ENCODE data around the gene PDCD2L. TPM values are rescaled to one million over a fixed set of nuclear protein-coding genes. Genes with fewer than 3 reads are reported as not detected.
"Not testable (repeated sequence)": the region's sequence is repeated elsewhere in the genome, so short reads cannot be mapped to it uniquely, and the experiment has no call there.

The PDCD2L gene
- total RNA-seq, 1 donor, result 4.6 TPM

DNA sequence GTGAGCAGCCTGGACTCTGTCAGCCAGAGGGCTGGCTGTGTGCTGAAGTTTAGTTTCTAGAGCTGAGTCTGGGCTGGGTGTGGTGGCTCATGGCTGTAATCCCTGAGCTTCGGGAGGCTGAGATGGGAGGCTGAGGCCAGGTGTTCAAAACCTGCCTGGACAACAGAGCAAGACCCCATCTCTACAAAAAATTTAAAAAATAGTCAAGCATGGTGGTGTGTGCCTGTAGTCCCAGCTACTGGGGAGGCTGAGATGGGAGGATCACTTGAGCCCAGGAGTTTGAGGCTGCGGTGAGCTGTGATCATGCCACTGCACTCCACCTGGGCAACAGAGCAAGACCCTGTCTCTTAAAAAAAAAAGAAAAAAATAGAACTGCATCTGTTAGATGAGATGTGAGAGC is 15.5 kb upstream of the PDCD2L start:
- not testable (repeated sequence) for H3K4me3 ChIP-seq (ENCODE audit: low read length); H3K27me3 ChIP-seq (ENCODE audit: insufficient read depth, low read length); H3K4me1 ChIP-seq (ENCODE audit: insufficient read depth, low read length); H3K9me3 ChIP-seq (ENCODE audit: low read depth, low read length)

GRCh38 chr19:34391813-34392212 is 12.4 kb upstream of the PDCD2L start:
- H3K4me3 ChIP-seq (ENCODE audit: low read length), result no peak overlapping the region
- no peaks in the 10 kb centered on the region for H3K4me1 ChIP-seq (ENCODE audit: insufficient read depth, low read length)
- H3K9me3 ChIP-seq (ENCODE audit: low read depth, low read length), result no peaks in the 10 kb centered on the region
- no peaks in the 10 kb centered on the region for H3K27me3 ChIP-seq (ENCODE audit: insufficient read depth, low read length)

DNA sequence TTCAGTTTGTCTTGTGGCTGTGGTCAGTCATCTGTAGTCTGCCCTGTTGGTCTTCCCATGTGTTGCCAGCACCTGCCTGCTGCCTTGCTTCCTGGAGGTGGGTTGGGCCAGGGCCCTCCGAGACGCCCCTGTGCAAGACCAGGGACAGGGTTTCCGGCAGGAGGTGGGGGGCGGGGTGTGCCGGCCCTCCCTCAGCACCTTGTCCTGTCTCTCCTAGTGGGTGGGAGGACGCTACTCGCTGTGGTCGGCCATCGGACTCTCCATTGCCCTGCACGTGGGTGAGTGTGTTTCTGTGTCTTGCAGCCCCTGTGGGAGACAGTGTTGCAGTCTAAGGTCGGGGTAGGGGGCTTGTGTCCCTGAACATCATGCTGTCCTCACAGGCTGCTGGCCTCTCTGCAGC is 11.2 kb upstream of the PDCD2L start:
- H3K4me3 ChIP-seq (ENCODE audit: low read length), result no peak overlapping the region
- H3K4me1 ChIP-seq (ENCODE audit: insufficient read depth, low read length), result no peaks in the 10 kb centered on the region
- no peaks in the 10 kb centered on the region for H3K9me3 ChIP-seq (ENCODE audit: low read depth, low read length)

DNA sequence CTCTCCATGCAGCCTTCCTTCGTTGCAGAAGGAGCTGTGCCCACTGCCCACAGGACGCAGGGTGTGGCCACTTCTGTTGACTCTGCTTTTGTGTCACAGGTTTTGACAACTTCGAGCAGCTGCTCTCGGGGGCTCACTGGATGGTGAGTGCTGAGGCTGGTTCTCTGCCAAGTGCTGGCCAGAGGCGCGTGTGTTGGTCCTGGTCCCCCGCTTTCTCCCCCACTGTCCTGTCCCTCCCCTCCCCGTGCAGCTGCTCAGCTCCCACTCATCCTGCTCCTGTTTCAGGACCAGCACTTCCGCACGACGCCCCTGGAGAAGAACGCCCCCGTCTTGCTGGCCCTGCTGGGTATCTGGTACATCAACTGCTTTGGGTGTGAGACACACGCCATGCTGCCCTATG is 10.6 kb upstream of the PDCD2L start:
- Histone ChIP-seq H3K9me3 (ENCODE audit: low read depth, low read length) (no peaks in the 10 kb centered on the region), H3K27me3 (ENCODE audit: insufficient read depth, low read length) (no peaks in the 10 kb centered on the region), H3K4me3 (ENCODE audit: low read length) (no peak overlapping the region), H3K4me1 (ENCODE audit: insufficient read depth, low read length) (no peaks in the 10 kb centered on the region)

More for the DNA sequence above, 11.2 kb upstream of the PDCD2L start:
- H3K27me3 ChIP-seq (ENCODE audit: insufficient read depth, low read length), result no peaks in the 10 kb centered on the region

DNA sequence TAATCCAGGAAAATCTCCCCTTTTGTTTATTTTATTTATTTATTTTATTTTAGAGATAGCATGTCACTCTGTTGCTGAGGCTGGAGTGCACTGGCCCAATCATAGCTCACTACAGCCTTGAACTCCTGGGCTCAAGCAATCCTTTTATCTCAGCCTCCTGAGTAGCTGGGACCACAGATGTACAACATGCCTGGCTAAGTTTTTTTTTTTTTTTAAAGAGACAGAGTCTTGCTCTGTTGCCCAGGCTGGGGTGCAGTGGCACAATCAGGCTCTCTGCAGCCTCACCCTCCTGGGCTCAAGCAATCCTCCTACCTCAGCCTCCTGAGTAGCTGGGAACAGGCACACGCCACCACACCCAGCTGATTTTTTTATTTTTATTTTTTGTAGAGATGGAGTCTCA is 6.3 kb upstream of the PDCD2L start:
- H3K4me3 ChIP-seq (ENCODE audit: low read length), result no peak overlapping the region
- H3K4me1 ChIP-seq (ENCODE audit: insufficient read depth, low read length), result no peaks in the 10 kb centered on the region
- no peaks in the 10 kb centered on the region for H3K9me3 ChIP-seq (ENCODE audit: low read depth, low read length)
- H3K27me3 ChIP-seq (ENCODE audit: insufficient read depth, low read length), result no peaks in the 10 kb centered on the region

DNA sequence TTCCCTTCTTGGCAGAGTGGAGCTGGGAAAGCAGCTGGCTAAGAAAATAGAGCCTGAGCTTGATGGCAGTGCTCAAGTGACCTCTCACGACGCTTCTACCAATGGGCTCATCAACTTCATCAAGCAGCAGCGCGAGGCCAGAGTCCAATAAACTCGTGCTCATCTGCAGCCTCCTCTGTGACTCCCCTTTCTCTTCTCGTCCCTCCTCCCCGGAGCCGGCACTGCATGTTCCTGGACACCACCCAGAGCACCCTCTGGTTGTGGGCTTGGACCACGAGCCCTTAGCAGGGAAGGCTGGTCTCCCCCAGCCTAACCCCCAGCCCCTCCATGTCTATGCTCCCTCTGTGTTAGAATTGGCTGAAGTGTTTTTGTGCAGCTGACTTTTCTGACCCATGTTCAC is 4.3 kb upstream of the PDCD2L start:
- Histone ChIP-seq H3K4me3 (ENCODE audit: low read length) (no peak overlapping the region), H3K4me1 (ENCODE audit: insufficient read depth, low read length) (peaks cover 8% of the 10 kb centered on the region), H3K9me3 (ENCODE audit: low read depth, low read length) (no peaks in the 10 kb centered on the region), H3K27me3 (ENCODE audit: insufficient read depth, low read length) (no peaks in the 10 kb centered on the region)

DNA sequence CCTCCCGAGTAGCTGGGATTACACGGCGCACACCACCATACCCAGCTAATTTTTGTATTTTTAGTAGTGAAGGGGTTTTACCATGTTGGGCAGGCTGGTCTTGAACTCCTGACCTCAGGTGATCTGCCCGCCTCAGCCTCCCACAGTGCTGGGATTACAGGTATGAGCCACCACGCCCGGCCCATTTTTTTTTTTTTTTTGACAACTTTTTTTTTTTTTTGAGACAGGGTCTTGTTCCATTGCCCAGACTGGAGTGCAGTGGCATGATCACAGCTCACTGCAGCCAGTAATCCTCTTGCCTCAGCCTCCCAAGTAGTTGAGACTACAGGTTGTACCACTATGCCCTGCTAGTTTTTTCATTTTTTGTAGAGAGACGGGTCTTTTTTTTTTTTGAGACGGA is 3.4 kb upstream of the PDCD2L start:
- not testable (repeated sequence) for H3K4me3 ChIP-seq (ENCODE audit: low read length); H3K9me3 ChIP-seq (ENCODE audit: low read depth, low read length); H3K27me3 ChIP-seq (ENCODE audit: insufficient read depth, low read length); H3K4me1 ChIP-seq (ENCODE audit: insufficient read depth, low read length)

DNA sequence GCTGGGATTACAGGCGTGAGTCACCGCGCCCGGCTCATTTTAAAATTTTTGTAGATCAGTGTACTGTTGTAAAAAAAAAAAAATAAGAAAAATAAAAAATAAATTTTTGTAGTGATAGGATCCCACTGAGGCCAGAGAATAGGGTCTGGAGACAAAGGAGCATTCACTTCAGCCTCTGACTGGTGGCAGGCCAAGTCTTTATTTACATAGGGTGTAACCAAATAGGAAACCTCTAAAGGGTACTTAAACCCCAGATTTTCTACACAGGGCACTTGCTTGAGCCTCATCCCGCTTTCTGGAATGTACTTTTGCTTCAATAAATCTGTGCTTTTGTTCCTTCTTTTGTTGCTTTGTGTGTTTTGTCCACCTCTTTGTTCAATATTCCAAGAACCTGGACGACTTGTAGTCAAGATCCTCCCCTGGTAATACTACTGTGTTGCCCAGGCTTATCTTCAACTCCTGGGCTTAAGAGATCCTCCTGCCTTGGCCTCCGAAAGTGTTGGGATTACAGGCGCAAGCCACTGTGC is 2.1 kb upstream of the PDCD2L start:
- Histone ChIP-seq H3K27me3 (ENCODE audit: insufficient read depth, low read length) (no peaks in the 10 kb centered on the region), H3K4me1 (ENCODE audit: insufficient read depth, low read length) (peaks cover 10% of the 10 kb centered on the region), H3K9me3 (ENCODE audit: low read depth, low read length) (no peaks in the 10 kb centered on the region), H3K4me3 (ENCODE audit: low read length) (no peak overlapping the region)

DNA sequence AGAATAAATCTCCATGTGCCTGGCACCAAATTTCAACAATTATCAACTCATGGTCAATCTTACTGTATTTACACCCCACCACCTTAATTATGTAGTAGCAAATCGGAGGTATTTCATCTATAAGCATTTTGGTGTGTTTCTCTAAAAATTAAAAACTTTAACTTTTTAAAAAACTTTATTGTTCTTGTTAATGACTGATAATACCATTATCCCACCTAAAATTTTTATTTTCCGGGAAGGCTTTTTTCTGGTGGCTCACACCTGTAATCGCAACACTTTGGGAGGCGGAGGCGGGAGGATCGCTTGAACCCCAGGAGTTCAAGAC is 453 bp upstream of the PDCD2L start:
- H3K9me3 ChIP-seq (ENCODE audit: low read depth, low read length), result no peaks in the 10 kb centered on the region

DNA sequence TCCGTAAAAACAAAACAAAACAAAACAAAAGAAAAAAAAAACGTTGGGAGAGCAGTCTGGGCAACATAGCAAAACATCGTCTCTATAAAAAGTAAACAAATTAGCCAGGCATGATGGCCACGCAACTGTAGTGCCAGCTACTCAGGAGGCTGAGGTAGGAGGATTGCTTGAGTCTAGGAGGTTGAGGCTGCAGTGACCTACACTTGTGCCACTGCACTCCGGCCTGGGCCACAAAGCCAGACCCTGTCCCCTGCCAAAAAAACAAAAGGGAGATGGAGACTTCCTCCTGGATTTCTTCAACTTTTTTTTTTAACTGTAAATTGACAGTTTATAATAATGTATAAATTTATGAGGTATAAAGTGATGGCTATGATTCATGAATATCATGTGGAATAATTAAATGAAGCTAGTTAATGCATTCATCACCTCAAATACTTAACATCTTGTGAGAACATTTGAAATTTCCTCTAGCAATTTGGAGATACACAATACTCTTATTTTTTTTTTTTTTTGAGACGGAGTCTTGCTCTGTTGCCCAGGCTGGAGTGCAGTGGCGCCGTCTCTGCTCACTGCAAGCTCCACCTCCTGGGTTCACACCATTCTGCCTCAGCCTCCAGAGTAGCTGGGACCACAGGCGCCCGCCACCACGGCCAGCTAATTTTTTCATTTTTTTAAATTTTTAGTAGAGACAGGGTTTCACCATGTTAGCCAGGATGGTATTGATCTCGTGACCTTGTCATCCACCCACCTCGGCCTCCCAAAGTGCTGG is 1.9 kb downstream of the PDCD2L start:
- Histone ChIP-seq H3K27me3 (ENCODE audit: insufficient read depth, low read length) (no peaks in the 10 kb centered on the region), H3K4me1 (ENCODE audit: insufficient read depth, low read length) (peaks cover 10% of the 10 kb centered on the region), H3K9me3 (ENCODE audit: low read depth, low read length) (no peaks in the 10 kb centered on the region), H3K4me3 (ENCODE audit: low read length) (no peak overlapping the region)

More for the DNA sequence above, 453 bp upstream of the PDCD2L start:
- peaks cover 10% of the 10 kb centered on the region for H3K4me1 ChIP-seq (ENCODE audit: insufficient read depth, low read length)
- peak overlapping the region; percentile 75 for H3K4me3 ChIP-seq (ENCODE audit: low read length)
- no peaks in the 10 kb centered on the region for H3K27me3 ChIP-seq (ENCODE audit: insufficient read depth, low read length)

GRCh38 chr19:34408411-34408810 is 4.2 kb downstream of the PDCD2L start:
- peaks cover 10% of the 10 kb centered on the region for H3K4me1 ChIP-seq (ENCODE audit: insufficient read depth, low read length)
- H3K4me3 ChIP-seq (ENCODE audit: low read length), result no peak overlapping the region
- H3K27me3 ChIP-seq (ENCODE audit: insufficient read depth, low read length), result no peaks in the 10 kb centered on the region
- no peaks in the 10 kb centered on the region for H3K9me3 ChIP-seq (ENCODE audit: low read depth, low read length)

DNA sequence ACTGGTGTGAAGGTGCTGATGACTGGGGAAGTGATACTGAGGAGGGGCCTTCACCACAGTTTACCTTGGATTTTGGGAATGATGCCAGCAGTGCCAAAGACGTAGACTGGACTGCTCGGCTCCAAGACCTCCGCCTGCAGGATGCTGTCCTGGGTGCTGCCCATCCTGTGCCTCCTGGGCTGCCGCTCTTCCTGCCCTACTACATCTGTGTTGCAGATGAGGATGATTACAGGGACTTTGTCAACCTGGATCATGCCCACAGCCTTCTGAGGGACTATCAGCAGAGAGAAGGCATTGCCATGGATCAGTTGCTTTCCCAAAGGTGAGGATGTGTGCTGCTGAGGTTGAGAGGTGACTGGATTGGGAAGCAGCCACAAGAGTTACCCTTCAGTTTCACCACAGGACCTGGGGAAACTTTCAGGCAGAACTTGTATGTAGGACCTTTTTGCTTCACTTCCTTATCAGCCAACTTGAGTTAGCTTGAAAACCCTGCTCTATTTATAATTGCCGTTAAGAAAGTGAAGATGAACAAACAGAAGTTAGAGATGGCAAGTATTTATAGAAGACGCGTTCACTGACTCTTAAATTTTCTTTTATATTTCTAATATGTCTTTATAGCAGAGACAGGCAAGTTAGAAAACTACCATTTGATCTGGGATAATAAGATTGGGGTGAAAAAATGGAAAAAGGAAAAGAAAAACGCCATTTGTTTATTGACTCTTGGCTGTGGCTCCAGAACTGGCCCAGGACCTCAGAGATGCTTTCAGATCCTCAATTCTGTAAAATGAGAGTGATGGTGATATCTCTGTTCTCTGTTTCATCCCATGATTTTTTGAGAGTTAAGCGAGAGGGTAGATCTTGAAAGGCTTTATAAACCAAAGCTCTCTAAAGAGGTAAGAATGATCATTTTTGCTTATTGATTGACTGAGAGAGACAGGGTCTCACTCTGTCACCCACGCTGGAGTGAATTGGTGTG is 5.3 kb downstream of the PDCD2L start:
- Histone ChIP-seq H3K27me3 (ENCODE audit: insufficient read depth, low read length) (no peaks in the 10 kb centered on the region), H3K9me3 (ENCODE audit: low read depth, low read length) (no peaks in the 10 kb centered on the region), H3K4me3 (ENCODE audit: low read length) (no peak overlapping the region), H3K4me1 (ENCODE audit: insufficient read depth, low read length) (peaks cover 6% of the 10 kb centered on the region)

DNA sequence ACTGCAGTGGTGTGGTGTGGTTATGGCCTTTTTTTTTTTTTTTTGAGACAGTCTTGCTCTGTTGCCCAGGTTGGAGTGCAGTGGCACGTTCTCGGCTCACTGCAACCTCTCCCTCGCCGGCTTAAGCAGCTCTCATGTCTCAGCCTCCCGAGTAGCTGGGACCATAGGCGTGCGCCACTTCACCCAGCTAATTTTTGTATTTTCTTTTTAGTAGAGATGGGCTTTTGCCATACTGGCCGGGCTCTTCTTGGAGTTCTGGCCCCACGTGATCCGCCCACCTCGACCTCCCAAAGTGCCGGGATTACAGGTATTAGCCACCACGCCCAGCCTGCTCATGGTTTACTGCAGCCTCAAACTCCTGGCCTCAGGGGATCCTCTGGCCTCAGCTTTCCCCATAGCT is 7.0 kb downstream of the PDCD2L start:
- no peaks in the 10 kb centered on the region for H3K4me1 ChIP-seq (ENCODE audit: insufficient read depth, low read length)
- no peak overlapping the region for H3K4me3 ChIP-seq (ENCODE audit: low read length)
- no peaks in the 10 kb centered on the region for H3K9me3 ChIP-seq (ENCODE audit: low read depth, low read length)
- H3K27me3 ChIP-seq (ENCODE audit: insufficient read depth, low read length), result no peaks in the 10 kb centered on the region

DNA sequence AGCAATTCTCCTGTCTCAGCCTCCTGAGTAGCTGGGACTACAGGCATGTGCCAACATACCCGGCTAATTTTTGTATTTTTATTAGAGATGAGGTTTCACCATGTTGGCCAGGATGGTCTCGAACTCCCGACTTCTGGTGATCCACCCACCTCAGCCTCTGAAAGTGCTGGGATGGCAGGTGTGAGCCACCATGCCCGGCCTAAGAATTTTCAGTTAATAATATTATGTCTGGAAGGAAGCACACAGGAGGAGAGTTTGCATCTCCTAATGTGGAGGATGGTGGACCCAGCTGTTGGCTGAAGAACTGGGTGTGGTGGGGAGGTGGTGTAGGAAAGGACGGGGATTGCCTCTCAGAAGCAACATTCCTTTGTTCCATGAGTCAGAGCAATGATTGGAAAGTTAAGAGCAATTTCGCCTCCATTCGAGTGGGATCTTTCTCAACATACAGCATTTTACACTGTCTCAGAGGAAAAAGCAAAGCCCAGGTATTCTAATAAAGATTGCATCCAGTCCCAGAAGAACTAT is 11.9 kb downstream of the PDCD2L start:
- no peaks in the 10 kb centered on the region for H3K4me1 ChIP-seq (ENCODE audit: insufficient read depth, low read length)
- no peaks in the 10 kb centered on the region for H3K27me3 ChIP-seq (ENCODE audit: insufficient read depth, low read length)
- no peak overlapping the region for H3K4me3 ChIP-seq (ENCODE audit: low read length)
- no peaks in the 10 kb centered on the region for H3K9me3 ChIP-seq (ENCODE audit: low read depth, low read length)

DNA sequence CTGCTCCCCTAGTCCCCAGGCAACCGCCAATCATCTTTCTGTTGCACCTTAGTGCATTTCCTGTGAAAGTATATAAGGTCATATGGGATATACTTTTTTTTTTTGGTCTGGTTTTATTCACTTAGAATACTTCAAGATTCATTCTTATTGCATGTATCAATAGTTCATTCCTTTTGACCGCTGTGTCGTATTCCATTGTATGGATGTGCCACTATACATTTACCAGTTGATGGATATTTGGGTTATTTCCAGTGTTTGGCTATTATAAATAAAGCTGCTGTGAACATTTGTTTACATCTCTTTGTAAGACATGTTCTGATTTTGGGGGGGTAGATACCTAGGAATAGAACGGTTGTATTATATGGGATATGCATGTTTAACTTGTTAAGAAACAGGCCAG is 14.1 kb downstream of the PDCD2L start:
- Histone ChIP-seq H3K4me1 (ENCODE audit: insufficient read depth, low read length) (no peaks in the 10 kb centered on the region), H3K27me3 (ENCODE audit: insufficient read depth, low read length) (no peaks in the 10 kb centered on the region), H3K4me3 (ENCODE audit: low read length) (no peak overlapping the region), H3K9me3 (ENCODE audit: low read depth, low read length) (no peaks in the 10 kb centered on the region)

Data from mononuclear cell (primary cell).